Kidney (tissue), 14 donors: ENCODE measurements around the gene GLIS1. TPM values are rescaled to one million over a fixed set of nuclear protein-coding genes. Genes with fewer than 3 reads are reported as not detected.

ENCODE experiments used
- DNase-seq, 5 donors: peaks; one replicate each; pipeline ENCODE4 v3.0.0-alpha.2; 2013 to 2020
- FAIRE-seq: peaks from 2 replicates; lab custom pipeline; 2012; peaks lifted over from hg19 to GRCh38; lab: Jason Lieb, UNC
- H3K27ac ChIP-seq, 2 donors: one replicate each; pipeline ENCODE4 v1.7.0; 2013; ENCODE audit warnings: low read depth in 2 of 2, low read length in 2 of 2, inconsistent platforms in 1 of 2
- H3K27me3 ChIP-seq: one replicate; pipeline ENCODE4 v1.7.1; 2013; ENCODE audit warnings: low read length, inconsistent platforms; ENCODE audit not compliant: control insufficient read depth, insufficient read depth
- H3K36me3 ChIP-seq, 3 donors: one replicate each; pipeline versions ENCODE4 v1.7.0 to v1.7.1; 2013; ENCODE audit warnings: low read length in 3 of 3, control low read depth in 1 of 3, inconsistent platforms in 1 of 3; ENCODE audit not compliant: insufficient read depth in 3 of 3, control insufficient read depth in 2 of 3
- H3K4me1 ChIP-seq, 3 donors: one replicate each; pipeline versions ENCODE4 v1.7.0 to v1.7.1; 2013; ENCODE audit warnings: low read length in 3 of 3, inconsistent platforms in 1 of 3, low read depth in 1 of 3; ENCODE audit not compliant: control insufficient read depth in 2 of 3, insufficient read depth in 2 of 3
- H3K4me3 ChIP-seq, 3 donors: one replicate each; pipeline versions ENCODE4 v1.7.0 to v1.8.1; 2013; ENCODE audit warnings: low read length in 3 of 3, control low read depth in 1 of 3, inconsistent platforms in 1 of 3
- H3K9ac ChIP-seq, 3 donors: one replicate each; pipeline versions ENCODE4 v1.7.0 to v1.7.1; 2013; ENCODE audit warnings: low read length in 3 of 3, control low read depth in 1 of 3, inconsistent platforms in 1 of 3
- H3K9me3 ChIP-seq, 3 donors: one replicate each; pipeline versions ENCODE4 v1.7.0 to v1.7.1; 2013; ENCODE audit warnings: low read length in 3 of 3, control low read depth in 1 of 3, inconsistent platforms in 1 of 3; ENCODE audit not compliant: control insufficient read depth in 2 of 3, insufficient read depth in 1 of 3
- CTCF ChIP-seq: IDR thresholded peaks from 3 replicates; pipeline ENCODE4 v1.5.1; 2012; ENCODE audit warnings: mild to moderate bottlenecking, moderate library complexity, borderline replicate concordance; ENCODE audit not compliant: insufficient read depth; ENCODE audit errors: extremely low read depth
- intact Hi-C: fragments of 100-400 bp; cut with DNase I; formaldehyde crosslinking; loops from one replicate; pipeline ENCODE4 v1.11.1; 2022
- polyA plus RNA-seq: library from polyadenylated mRNA; stranded (reverse); fragments of 350-450 nt; fragmentation: Illumina TruSeq; extraction: RNeasy Lipid Tissue Mini Kit (QIAGEN cat#74804); gene quantifications from one replicate; pipeline ENCODE4 v1.2.3, GENCODE V29; 2014; ENCODE audit warnings: low read depth, low replicate concordance; ENCODE audit not compliant: insufficient read depth
- total RNA-seq: library from RNA; stranded (reverse); fragmentation: NEBNext Ultra II Directional; extraction: Animal tissue kit (Norgen Biotek cat#: 25700); gene quantifications from one replicate; pipeline ENCODE4 v1.2.1, GENCODE V29; 2021
- donor health status: control.
- donor health status: control.
- donor health status: control.
- donor health status: control.
- donor health status: control.
- donor health status: DM: yes; HTN: yes; CAD: no.
- donor health status: Normal renal cell carcinoma (clear cell type).

Gene GLIS1
- total and polyA plus RNA-seq, 2 donors from 2014 or later: 3.3 to 3.7 TPM

- no peak for DNase-seq
Measured at GRCh38 chr1:53699981-53700380, 39.0 kb downstream of the GLIS1 start.

GRCh38 chr1:53698384-53698980, 40.5 kb downstream of the GLIS1 start:
- peaks cover 0 to 5% (median 3%) of the 10 kb centered on the region in 3 donors for H3K4me1 ChIP-seq
- no peaks in the 10 kb centered on the region for H3K9me3 ChIP-seq
- no peak overlapping the region for H3K4me3 ChIP-seq
- H3K36me3 ChIP-seq: no peaks in the 10 kb centered on the region
- TF ChIP-seq CTCF: no peak
- no peaks in the 10 kb centered on the region for H3K27me3 ChIP-seq
- no peak overlapping the region for H3K27ac ChIP-seq
- intact Hi-C loops: no loop called here
- H3K9ac ChIP-seq: no peak overlapping the region
- no peak for DNase-seq
- FAIRE-seq: no peak

More at GRCh38 chr1:53699981-53700380, 39.0 kb downstream of the GLIS1 start:
- Histone ChIP-seq H3K36me3 (no peaks in the 10 kb centered on the region), H3K4me1 (peaks cover 0 to 5% (median 1%) of the 10 kb centered on the region in 3 donors), H3K4me3 (no peak overlapping the region), H3K9ac (no peak overlapping the region), H3K27me3 (no peaks in the 10 kb centered on the region), H3K9me3 (no peaks in the 10 kb centered on the region), H3K27ac (no peak overlapping the region)
- no peak for FAIRE-seq
- TF ChIP-seq CTCF: no peak
- intact Hi-C loops: no loop called here

- Histone ChIP-seq H3K4me3 (no peak overlapping the region), H3K4me1 (peaks cover 0 to 5% (median 3%) of the 10 kb centered on the region in 3 donors), H3K27me3 (no peaks in the 10 kb centered on the region), H3K9ac (no peak overlapping the region), H3K36me3 (no peaks in the 10 kb centered on the region), H3K9me3 (no peaks in the 10 kb centered on the region), H3K27ac (no peak overlapping the region)
- no peak for FAIRE-seq
- intact Hi-C loops: no loop called here
- peak in 2 of 5 donors; percentile 28 to 64 for DNase-seq
- TF ChIP-seq CTCF: no peak
Measured at GRCh38 chr1:53697721-53698383, 41.1 kb downstream of the GLIS1 start.
